Measurements from ENCODE around the gene HSP90AA1. TPM values are rescaled to one million over a fixed set of nuclear protein-coding genes. Genes with fewer than 3 reads are reported as not detected.
A peak's percentile ranks its signal among the peaks of the same experiment; 100 is the strongest.

Gene HSP90AA1
- total and polyA plus RNA-seq, 2 donors (not counting 1 experiment from before 2014, with no cell fraction given): 190 to 222 TPM

DNA sequence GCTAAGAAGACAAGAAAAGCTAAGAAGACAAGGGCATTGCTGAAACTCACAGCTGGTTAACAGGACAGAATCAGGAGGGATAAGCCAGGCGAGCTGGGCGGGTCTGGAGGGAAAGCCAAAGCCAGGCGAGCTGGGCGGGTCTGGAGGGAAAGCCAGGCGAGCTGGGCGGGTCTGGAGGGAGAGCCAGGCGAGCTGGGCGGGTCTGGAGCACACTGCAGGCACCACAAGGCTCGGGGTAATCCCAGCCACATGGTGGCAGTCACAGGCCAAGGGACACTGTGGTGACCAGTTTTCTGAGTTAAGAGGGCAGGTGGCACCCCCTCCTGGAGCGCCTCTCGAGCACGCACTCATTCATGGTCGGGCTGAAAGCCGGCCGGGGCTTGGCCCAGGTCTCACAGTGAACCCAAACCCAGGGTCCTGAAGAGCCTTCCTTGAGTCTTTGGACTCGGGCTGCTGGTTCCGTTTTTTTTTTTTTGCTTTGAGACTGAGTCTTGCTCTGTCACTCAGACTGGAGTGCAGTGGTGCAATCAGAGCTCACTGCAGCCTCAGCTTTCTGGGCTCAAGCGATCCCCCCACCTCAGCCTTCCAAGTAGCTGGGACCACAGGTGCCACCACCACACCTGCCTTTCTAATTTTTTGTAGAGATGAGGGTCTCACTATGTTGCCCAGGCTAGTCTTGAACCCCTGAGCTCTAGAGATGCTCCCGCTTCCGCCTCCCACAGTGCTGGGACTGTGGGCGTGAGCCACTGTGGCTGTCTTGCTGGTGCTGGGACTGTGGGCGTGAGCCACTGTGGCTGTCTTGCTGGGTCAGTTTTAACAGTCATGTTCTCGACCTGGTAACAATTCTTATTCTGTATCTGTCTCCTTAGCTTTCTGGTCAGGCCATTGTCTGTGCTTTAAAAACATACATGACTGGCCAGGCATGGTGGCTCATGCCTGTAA, 40.2 kb downstream of the HSP90AA1 start:
- Histone ChIP-seq H3K9ac (ENCODE audit: low read length) (no peak overlapping the region), H3K4me1 (ENCODE audit: control insufficient read depth in 2 of 2, insufficient read depth in 2 of 2, low read length in 2 of 2) (no peaks in the 10 kb centered on the region), H3K27me3 (replicated peaks in 1 of 4; ENCODE audit: control extremely low read depth in 1 of 4, control insufficient read depth in 3 of 4, insufficient read depth in 4 of 4, low read length in 3 of 4) (no peaks in the 10 kb centered on the region), H3K27ac (ENCODE audit: low read length in 2 of 2) (no peak overlapping the region), H3K79me2 (ENCODE audit: control insufficient read depth, insufficient read depth, low read length) (no peaks in the 10 kb centered on the region), H3K4me2 (replicated peaks; ENCODE audit: low read depth, low read length, poor library complexity, severe bottlenecking) (no peak overlapping the region), H3K36me3 (replicated peaks in 1 of 2; ENCODE audit: control extremely low read depth in 1 of 2, control insufficient read depth in 1 of 2, extremely low read depth in 1 of 2, insufficient read depth in 2 of 2, low read length in 1 of 2) (peaks cover 14 to 78% of the 10 kb centered on the region in 2 experiments), H4K20me1 (ENCODE audit: control insufficient read depth, insufficient read depth, low read length, poor library complexity, severe bottlenecking) (no peaks in the 10 kb centered on the region), H2AFZ (ENCODE audit: insufficient read depth, low read depth, low read length, poor library complexity, severe bottlenecking) (no peak overlapping the region), H3K9me3 (ENCODE audit: control extremely low read depth in 1 of 3, control insufficient read depth in 2 of 3, insufficient read depth in 1 of 3, low read length in 2 of 3) (no peaks in the 10 kb centered on the region), H3K4me3 (ENCODE audit: control extremely low read depth in 1 of 5, extremely low read depth in 1 of 5, insufficient read depth in 1 of 5, low read depth in 2 of 5, low read length in 4 of 5) (no peak overlapping the region)
- POLR2A ChIA-PET: interaction anchor here (0.7 kb wide), 1 partner anchor 273 kb away, joined by 3 read pairs; no protein-coding TSS in a partner anchor
- peak; percentile 61 for ATAC-seq (ENCODE audit: low read depth)
- TF ChIP-seq EZH2 (IDR thresholded peaks at IDR 0.05; ENCODE audit: borderline replicate concordance, insufficient read depth, low read depth, low read length, poor library complexity, severe bottlenecking): no peak
- TF ChIP-seq, protein P1, sequence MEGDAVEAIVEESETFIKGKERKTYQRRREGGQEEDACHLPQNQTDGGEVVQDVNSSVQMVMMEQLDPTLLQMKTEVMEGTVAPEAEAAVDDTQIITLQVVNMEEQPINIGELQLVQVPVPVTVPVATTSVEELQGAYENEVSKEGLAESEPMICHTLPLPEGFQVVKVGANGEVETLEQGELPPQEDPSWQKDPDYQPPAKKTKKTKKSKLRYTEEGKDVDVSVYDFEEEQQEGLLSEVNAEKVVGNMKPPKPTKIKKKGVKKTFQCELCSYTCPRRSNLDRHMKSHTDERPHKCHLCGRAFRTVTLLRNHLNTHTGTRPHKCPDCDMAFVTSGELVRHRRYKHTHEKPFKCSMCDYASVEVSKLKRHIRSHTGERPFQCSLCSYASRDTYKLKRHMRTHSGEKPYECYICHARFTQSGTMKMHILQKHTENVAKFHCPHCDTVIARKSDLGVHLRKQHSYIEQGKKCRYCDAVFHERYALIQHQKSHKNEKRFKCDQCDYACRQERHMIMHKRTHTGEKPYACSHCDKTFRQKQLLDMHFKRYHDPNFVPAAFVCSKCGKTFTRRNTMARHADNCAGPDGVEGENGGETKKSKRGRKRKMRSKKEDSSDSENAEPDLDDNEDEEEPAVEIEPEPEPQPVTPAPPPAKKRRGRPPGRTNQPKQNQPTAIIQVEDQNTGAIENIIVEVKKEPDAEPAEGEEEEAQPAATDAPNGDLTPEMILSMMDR (IDR thresholded peaks at IDR 0.05): peak; percentile 22
- 91% methylated on average over 22 of the region's 23 CpGs for WGBS (ENCODE audit: insufficient coverage)
- intact Hi-C loops (cut with micrococcal nuclease): loop anchor here (5.0 kb wide), 2 partner anchors 51 to 339 kb away; no protein-coding TSS in a partner anchor
- DNase-seq: peak; percentile 41
- CTCF ChIA-PET: interaction anchor here (0.7 to 2.1 kb wide), 11 partner anchors 10 to 340 kb away, joined by 3 to 10 read pairs (median 4); no protein-coding TSS in a partner anchor
- Mint-ChIP-seq H3K4me1 (no peaks in the 10 kb centered on the region), H3K4me3 (no peak overlapping the region), H3K27ac (no peak overlapping the region), H3K9me3 (ENCODE audit: insufficient read depth) (no peaks in the 10 kb centered on the region), H3K27me3 (no peaks in the 10 kb centered on the region)

DNA sequence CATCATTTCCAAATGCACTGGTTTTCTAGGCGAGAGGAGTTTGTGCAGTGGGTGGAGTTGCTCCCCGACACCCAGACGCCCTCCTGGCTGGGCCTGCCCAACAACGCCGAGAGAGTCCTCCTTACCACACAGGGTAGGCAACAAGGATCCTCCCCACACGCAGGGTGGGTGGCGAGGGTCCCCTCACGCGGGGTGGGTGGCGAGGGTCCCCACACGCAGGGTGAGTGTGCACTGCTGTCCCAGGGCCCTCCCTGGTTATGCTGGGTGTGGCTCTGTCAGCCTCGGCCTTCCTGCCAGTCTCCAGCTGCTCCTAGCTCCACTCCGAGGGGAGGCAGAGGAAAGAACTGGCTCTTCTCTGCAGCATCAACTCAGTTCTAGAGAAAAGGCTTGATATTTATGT, 42.3 kb downstream of the HSP90AA1 start:
- Histone ChIP-seq H3K27ac (ENCODE audit: low read length in 2 of 2) (no peak overlapping the region), H3K4me1 (ENCODE audit: control insufficient read depth in 2 of 2, insufficient read depth in 2 of 2, low read length in 2 of 2) (no peaks in the 10 kb centered on the region), H3K36me3 (replicated peaks in 1 of 2; ENCODE audit: control extremely low read depth in 1 of 2, control insufficient read depth in 1 of 2, extremely low read depth in 1 of 2, insufficient read depth in 2 of 2, low read length in 1 of 2) (peaks cover 10 to 85% of the 10 kb centered on the region in 2 experiments), H3K9ac (ENCODE audit: low read length) (no peak overlapping the region), H3K9me3 (ENCODE audit: control extremely low read depth in 1 of 3, control insufficient read depth in 2 of 3, insufficient read depth in 1 of 3, low read length in 2 of 3) (no peaks in the 10 kb centered on the region), H3K4me3 (ENCODE audit: control extremely low read depth in 1 of 5, extremely low read depth in 1 of 5, insufficient read depth in 1 of 5, low read depth in 2 of 5, low read length in 4 of 5) (no peak overlapping the region), H3K4me2 (replicated peaks; ENCODE audit: low read depth, low read length, poor library complexity, severe bottlenecking) (no peak overlapping the region), H2AFZ (ENCODE audit: insufficient read depth, low read depth, low read length, poor library complexity, severe bottlenecking) (no peak overlapping the region), H3K79me2 (ENCODE audit: control insufficient read depth, insufficient read depth, low read length) (no peaks in the 10 kb centered on the region), H3K27me3 (replicated peaks in 1 of 4; ENCODE audit: control extremely low read depth in 1 of 4, control insufficient read depth in 3 of 4, insufficient read depth in 4 of 4, low read length in 3 of 4) (no peaks in the 10 kb centered on the region), H4K20me1 (ENCODE audit: control insufficient read depth, insufficient read depth, low read length, poor library complexity, severe bottlenecking) (no peaks in the 10 kb centered on the region)
- WGBS (ENCODE audit: insufficient coverage): 93% methylated on average over 11 of the region's 13 CpGs
- ATAC-seq (ENCODE audit: low read depth): no peak
- no peak for TF ChIP-seq EZH2 (IDR thresholded peaks at IDR 0.05; ENCODE audit: borderline replicate concordance, insufficient read depth, low read depth, low read length, poor library complexity, severe bottlenecking)
- TF ChIP-seq, protein P1 (IDR thresholded peaks at IDR 0.05): no peak
- no peak overlapping the region for H3K4me3 Mint-ChIP-seq
- CTCF ChIA-PET: no interaction called here
- no peak overlapping the region for H3K27ac Mint-ChIP-seq
- no peaks in the 10 kb centered on the region for H3K9me3 Mint-ChIP-seq (ENCODE audit: insufficient read depth)
- POLR2A ChIA-PET: no interaction called here
- H3K27me3 Mint-ChIP-seq: no peaks in the 10 kb centered on the region
- no peak for DNase-seq
- intact Hi-C loops (cut with micrococcal nuclease): no loop called here
- no peaks in the 10 kb centered on the region for H3K4me1 Mint-ChIP-seq

All from B cell (primary cell).